Common myeloid progenitor, CD34-positive (primary cell): ENCODE results near the gene RNFT2.

Experiments used
- CTCF ChIA-PET: fragments of 350-600 bp; sonication (Branson Sonifier 250); formaldehyde crosslinking; loops from one replicate; lab custom pipeline; 2021; ENCODE audit warnings: antibody characterized with exemption; lab: Charles Lee
- POLR2A ChIA-PET: fragments of 350-600 bp; sonication (Branson Sonifier 250); formaldehyde crosslinking; loops from one replicate; lab custom pipeline; 2021; ENCODE audit warnings: antibody characterized with exemption; lab: Charles Lee
- DNase-seq, 3 donors: peaks; one replicate each; pipeline versions ENCODE4 v3.0.0 to v3.0.0-alpha.2; 2013
- H3K27ac ChIP-seq, 2 experiments: 1 replicate in 1 of 2; 2 replicates in 1 of 2; pipeline ENCODE4 v1.7.0; 2013; ENCODE audit warnings: inconsistent platforms in 2 of 2, low read length in 2 of 2, mild to moderate bottlenecking in 2 of 2, low read depth in 1 of 2, moderate library complexity in 1 of 2; ENCODE audit not compliant: severe bottlenecking in 2 of 2, insufficient read depth in 1 of 2, poor library complexity in 1 of 2
- H3K27me3 ChIP-seq, 5 experiments: replicated peaks in 2 of 5; 1 replicate in 3 of 5; 2 replicates in 2 of 5; pipeline versions ENCODE4 v1.6.1 to v1.7.0; 2013; ENCODE audit warnings: low read length in 4 of 5, mild to moderate bottlenecking in 2 of 5, moderate library complexity in 2 of 5, inconsistent platforms in 1 of 5; ENCODE audit not compliant: insufficient read depth in 5 of 5, control insufficient read depth in 4 of 5
- H3K36me3 ChIP-seq, 4 experiments: 1 replicate in 2 of 4; 2 replicates in 2 of 4; pipeline versions ENCODE4 v1.6.1 to v1.7.0; 2013; ENCODE audit warnings: low read length in 3 of 4, control low read depth in 1 of 4, mild to moderate bottlenecking in 1 of 4; ENCODE audit not compliant: control insufficient read depth in 4 of 4, insufficient read depth in 4 of 4
- H3K4me1 ChIP-seq, 4 experiments: 1 replicate in 3 of 4; 2 replicates in 1 of 4; pipeline versions ENCODE4 v1.6.1 to v1.7.1; 2013; ENCODE audit warnings: low read length in 3 of 4, mild to moderate bottlenecking in 3 of 4, control low read depth in 1 of 4, inconsistent platforms in 1 of 4, moderate library complexity in 1 of 4; ENCODE audit not compliant: control insufficient read depth in 4 of 4, insufficient read depth in 4 of 4; ENCODE audit errors: control extremely low read depth in 1 of 4
- H3K4me3 ChIP-seq, 7 experiments: 1 replicate in 4 of 7; 2 replicates in 3 of 7; pipeline versions ENCODE4 v1.5.1 to v1.7.0; 2013; ENCODE audit warnings: mild to moderate bottlenecking in 7 of 7, low read length in 6 of 7, moderate library complexity in 6 of 7, inconsistent platforms in 2 of 7, low read depth in 2 of 7, control low read depth in 1 of 7; ENCODE audit not compliant: insufficient read depth in 4 of 7, control insufficient read depth in 1 of 7; ENCODE audit errors: extremely low read depth in 1 of 7
- H3K9me3 ChIP-seq, 5 experiments: 1 replicate in 4 of 5; 2 replicates in 1 of 5; pipeline versions ENCODE4 v1.6.1 to v1.7.1; 2013; ENCODE audit warnings: low read length in 4 of 5, mild to moderate bottlenecking in 2 of 5, inconsistent platforms in 1 of 5, low read depth in 1 of 5, moderate library complexity in 1 of 5; ENCODE audit not compliant: control insufficient read depth in 4 of 5, insufficient read depth in 2 of 5; ENCODE audit errors: control extremely low read depth in 1 of 5
- WGBS: methylation state at CpG from one replicate; pipeline ENCODE4 v1.1.5; 2013; ENCODE audit not compliant: insufficient coverage; 5-methylcytosine and 5-hydroxymethylcytosine counted together

RNFT2 gene

DNA sequence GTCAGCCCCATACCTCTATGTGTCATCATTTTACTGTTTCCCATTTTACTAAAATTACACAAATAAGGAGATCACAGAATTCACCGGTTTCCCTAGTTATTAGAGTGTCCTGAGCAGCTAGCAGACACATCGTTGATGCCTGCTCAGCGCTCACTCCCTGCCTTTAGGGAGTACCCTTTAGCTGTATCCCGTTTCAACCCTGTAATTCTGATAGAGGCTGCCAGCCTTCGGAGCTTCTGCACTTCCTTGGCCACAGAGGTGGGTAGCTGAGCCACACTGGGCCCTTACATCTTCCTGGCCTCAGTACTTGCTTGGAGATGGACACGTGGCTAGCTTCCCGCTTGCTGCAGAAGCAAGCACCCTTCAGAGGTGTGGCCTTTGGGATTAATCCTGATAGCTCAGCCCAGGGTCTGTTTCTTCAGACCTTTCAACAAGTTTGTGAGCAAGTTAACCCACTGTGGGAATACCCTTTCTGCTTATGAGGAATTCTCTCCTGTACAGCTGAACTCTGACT, 158.4 kb downstream of the RNFT2 start:
- no peaks in the 10 kb centered on the region for H3K4me1 ChIP-seq
- H3K27ac ChIP-seq = no peak overlapping the region
- H3K9me3 ChIP-seq = peaks cover 0 to 7% (median 1%) of the 10 kb centered on the region in 5 experiments
- POLR2A ChIA-PET = interaction anchor here (0.9 kb wide), 1 partner anchor 12 kb away, joined by 3 read pairs; no protein-coding TSS in a partner anchor
- peaks cover under 1 to 22% (median 17%) of the 10 kb centered on the region in 5 experiments for H3K27me3 ChIP-seq
- DNase-seq = no peak
- no peak overlapping the region for H3K4me3 ChIP-seq
- WGBS = 84% methylated on average over 7 of the region's 7 CpGs
- CTCF ChIA-PET = interaction anchor here (1.0 to 1.2 kb wide), 2 partner anchors 11 to 22 kb away, joined by 3 read pairs; no protein-coding TSS in a partner anchor
- H3K36me3 ChIP-seq = no peaks in the 10 kb centered on the region

DNA sequence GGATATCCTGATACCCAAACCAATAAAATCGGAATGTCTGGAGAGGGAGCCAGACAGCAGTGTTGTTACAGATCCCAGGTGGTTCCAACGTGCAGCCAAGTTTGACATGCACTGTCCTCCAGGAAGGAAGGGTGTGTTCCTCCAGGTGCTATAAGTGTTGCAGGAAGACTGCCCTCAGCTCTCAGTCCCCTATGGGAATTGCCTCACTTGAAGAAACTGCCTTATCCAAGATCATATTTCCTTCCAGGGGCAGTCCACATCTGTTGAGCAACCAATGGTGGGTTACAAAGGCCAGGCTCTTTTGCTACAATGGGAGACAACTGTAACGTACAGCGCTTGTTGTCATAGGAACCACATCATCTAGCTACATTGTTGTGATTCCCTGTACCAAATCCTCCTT, 159.4 kb downstream of the RNFT2 start:
- H3K4me1 ChIP-seq = no peaks in the 10 kb centered on the region
- H3K4me3 ChIP-seq = no peak overlapping the region
- no peaks in the 10 kb centered on the region for H3K36me3 ChIP-seq
- ChIA-PET CTCF (interaction anchor here (0.7 to 1.1 kb wide), 3 partner anchors 10 to 21 kb away, joined by 3 to 4 read pairs (median 3); no protein-coding TSS in a partner anchor), POLR2A (no interaction called here)
- no peak for DNase-seq
- WGBS = 84% methylated on average over 4 of the region's 4 CpGs
- H3K27ac ChIP-seq = no peak overlapping the region
- peaks cover 2 to 27% (median 17%) of the 10 kb centered on the region in 5 experiments for H3K27me3 ChIP-seq
- H3K9me3 ChIP-seq = peaks cover 0 to 4% (median 0%) of the 10 kb centered on the region in 5 experiments

DNA sequence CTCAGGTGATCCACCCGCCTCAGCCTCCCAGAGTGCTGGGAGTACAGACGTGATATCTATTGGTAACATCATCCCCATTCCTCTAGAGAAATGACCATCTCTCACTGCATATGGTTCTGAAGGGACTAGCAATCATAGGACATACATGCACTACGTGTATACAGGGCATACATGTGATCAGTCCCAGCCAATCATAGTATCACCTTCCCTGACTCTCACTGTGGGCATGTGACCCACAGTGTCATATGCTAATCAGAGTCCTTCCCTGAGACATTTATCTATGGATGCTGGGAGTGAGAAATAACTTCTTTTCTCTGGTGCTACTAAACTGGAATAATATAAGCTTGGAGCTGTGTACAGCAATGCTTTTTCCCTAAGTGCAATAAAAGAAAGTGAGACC, 160.6 kb downstream of the RNFT2 start:
- ChIA-PET CTCF (interaction anchor here (1.1 to 1.2 kb wide), 2 partner anchors 11 to 221 kb away, joined by 3 to 4 read pairs; no protein-coding TSS in a partner anchor), POLR2A (no interaction called here)
- Histone ChIP-seq H3K9me3 (peaks cover 0 to 4% (median 0%) of the 10 kb centered on the region in 5 experiments), H3K4me3 (no peak overlapping the region), H3K4me1 (no peaks in the 10 kb centered on the region), H3K27me3 (peaks cover 2 to 27% (median 17%) of the 10 kb centered on the region in 5 experiments), H3K27ac (no peak overlapping the region), H3K36me3 (no peaks in the 10 kb centered on the region)
- DNase-seq = no peak
- WGBS = 94% methylated on average over 2 of the region's 3 CpGs

DNA sequence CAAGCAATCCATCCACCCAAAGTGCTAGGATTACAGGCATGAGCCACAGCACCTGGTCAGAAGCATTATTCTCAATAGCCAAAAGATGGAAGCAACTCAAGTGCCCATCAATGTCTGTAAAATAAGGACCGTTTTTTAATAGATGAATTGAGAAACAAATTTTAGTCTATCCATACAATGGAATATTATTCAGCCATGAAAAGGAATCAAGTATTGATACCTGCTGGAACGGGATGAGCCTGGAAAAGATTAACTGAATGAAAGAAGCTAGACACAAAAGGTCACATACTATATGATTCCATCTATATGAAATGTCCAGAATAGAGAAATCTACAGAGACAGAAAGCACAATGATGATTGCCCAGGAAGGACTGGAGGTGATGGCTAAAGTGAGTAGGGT, 163.5 kb downstream of the RNFT2 start:
- no CpG with 5 or more reads among the region's 2 CpGs for WGBS
- H3K4me1 ChIP-seq = no peaks in the 10 kb centered on the region
- DNase-seq = no peak
- ChIA-PET CTCF (interaction anchor here (1.5 kb wide), 1 partner anchor 9 kb away, joined by 4 read pairs; the partner anchor contains the start of gene FBXW8), POLR2A (no interaction called here)
- peaks cover 0 to 4% (median 0%) of the 10 kb centered on the region in 5 experiments for H3K9me3 ChIP-seq
- no peaks in the 10 kb centered on the region for H3K36me3 ChIP-seq
- no peak overlapping the region for H3K4me3 ChIP-seq
- H3K27me3 ChIP-seq = peaks cover 0 to 32% (median 19%) of the 10 kb centered on the region in 5 experiments
- H3K27ac ChIP-seq = no peak overlapping the region
